Measurements from ENCODE around the gene EIF4E3. TPM values are rescaled to one million over a fixed set of nuclear protein-coding genes. Genes with fewer than 3 reads are reported as not detected.
A peak's percentile ranks its signal among the peaks of the same experiment; 100 is the strongest.

Gene EIF4E3
- total RNA-seq, 1 donor from 2014 or later, result 11.0 TPM

- no peak for DNase-seq
Measured at GRCh38 chr3:71689291-71689690, 35.9 kb downstream of the EIF4E3 start.

- DNase-seq, result no peak
Measured at GRCh38 chr3:71688121-71688520, 37.1 kb downstream of the EIF4E3 start.

- DNase-seq, result no peak
Measured at GRCh38 chr3:71685686-71686085, 39.5 kb downstream of the EIF4E3 start.

GRCh38 chr3:71684757-71685386 is 40.3 kb downstream of the EIF4E3 start:
- DNase-seq, result peak; percentile 64

DNA sequence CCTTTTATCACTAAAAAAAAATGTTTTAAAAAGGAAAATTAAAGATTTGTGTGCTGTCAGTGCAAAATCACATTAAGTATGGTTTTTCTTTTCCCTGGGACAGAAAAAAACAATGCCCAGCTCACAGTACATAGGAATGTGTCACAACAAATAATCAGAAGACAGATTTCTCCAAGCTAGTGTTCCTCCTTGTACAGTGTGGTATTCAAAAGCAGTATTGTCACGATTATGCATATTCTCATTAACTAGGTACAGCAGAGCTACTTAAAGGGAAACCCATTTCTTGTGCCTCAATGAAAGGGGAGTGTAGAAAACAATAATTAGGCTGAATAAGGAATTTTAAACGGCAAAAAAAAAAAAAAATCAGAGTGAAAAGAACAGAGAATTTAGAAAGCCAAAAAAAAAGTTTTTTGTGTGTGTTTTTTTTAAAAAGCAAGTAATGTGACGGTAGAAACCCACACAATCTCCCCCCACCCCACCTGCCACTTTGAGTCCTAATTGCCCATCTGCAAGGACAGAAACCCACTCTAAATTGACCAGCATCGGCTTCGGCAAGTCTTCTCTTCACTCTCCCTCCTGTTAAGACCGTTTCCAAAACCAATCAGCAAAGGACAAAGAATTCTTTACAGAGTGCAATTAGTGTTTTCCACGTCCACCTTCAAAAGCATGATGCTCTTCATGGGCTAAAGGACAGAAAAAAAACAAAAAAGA is 41.0 kb downstream of the EIF4E3 start:
- DNase-seq, result no peak

- peak; percentile 50 for DNase-seq
Measured at GRCh38 chr3:71681224-71681668, 44.0 kb downstream of the EIF4E3 start.

- DNase-seq, result no peak
Measured at GRCh38 chr3:71680603-71681002, 44.6 kb downstream of the EIF4E3 start.

DNA sequence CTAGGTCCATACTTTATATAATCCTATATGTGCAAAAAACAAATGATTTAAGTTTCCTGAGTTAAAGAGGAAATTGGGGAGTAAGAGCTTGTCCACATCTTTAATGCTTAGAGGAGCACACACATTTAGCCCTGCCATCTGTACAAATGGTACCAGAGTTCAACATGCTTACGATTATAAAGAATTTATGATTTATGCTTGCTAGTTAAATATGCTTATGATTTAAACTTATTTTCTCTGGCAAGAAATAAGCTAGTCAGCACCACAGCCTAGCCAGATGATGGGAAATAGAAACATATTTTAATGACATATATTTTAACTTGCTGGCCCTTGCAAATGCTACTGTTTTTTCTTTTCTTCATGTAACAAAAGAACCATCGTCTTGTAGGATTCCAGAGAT is 48.3 kb downstream of the EIF4E3 start:
- DNase-seq, result no peak

- DNase-seq, result no peak
Measured at GRCh38 chr3:71673486-71673885, 51.7 kb downstream of the EIF4E3 start.

- DNase-seq, result no peak
Measured at GRCh38 chr3:71672807-71673206, 52.4 kb downstream of the EIF4E3 start.

GRCh38 chr3:71672340-71672739 is 52.9 kb downstream of the EIF4E3 start:
- DNase-seq, result no peak

DNA sequence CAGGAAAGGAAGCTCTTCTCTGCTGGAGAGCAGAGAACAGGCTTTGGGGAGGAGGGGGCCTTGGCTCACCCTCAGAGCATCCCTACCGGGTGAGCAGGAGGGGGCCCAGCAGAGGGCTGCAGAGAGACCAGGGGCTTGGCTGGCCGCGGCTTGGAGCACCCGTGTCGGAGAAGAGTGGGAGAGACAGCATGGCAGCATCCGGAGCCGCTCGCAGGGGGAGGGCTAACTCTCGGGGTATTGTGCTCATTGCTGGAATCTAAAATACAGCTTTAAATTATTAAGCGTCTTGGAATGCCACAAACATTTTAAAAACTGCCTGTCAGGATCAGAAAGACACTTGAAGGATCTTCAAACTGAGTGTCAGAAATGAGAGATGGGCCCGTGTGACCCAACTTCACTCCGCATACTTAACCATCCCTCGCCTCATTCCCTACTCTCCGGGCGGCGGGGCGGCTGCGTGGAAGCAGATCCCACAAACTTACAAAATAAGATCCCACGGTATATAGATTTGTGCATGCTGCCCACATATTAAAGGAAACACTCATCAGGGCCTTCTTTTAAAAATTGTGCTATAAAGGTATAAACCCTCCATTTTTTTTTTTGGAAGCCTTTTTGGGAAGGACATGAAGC is 53.9 kb downstream of the EIF4E3 start:
- peak; percentile 35 for DNase-seq

GRCh38 chr3:71662568-71662967 is 62.6 kb downstream of the EIF4E3 start:
- no peak for DNase-seq

DNA sequence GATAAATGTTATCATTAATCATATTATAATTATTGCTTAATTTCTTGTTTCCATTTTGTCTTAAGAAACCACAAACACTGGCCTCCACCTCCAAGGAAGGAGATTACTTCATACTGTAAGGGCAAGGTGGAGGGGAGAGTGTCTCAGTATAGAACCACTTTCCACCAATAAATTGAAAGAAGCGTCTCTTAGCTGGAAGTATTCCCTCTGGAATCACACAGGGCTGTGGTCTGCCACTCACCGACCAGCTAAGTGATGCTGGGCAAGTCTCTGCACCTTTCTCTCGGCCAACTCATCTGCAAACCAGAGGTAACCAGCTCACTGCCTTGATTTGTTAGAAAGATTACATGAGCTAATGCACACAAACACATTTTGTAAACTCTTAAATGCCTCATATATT is 63.1 kb downstream of the EIF4E3 start:
- no peak for DNase-seq

- no peak for DNase-seq
Measured at GRCh38 chr3:71659864-71660591, 65.2 kb downstream of the EIF4E3 start.

DNA sequence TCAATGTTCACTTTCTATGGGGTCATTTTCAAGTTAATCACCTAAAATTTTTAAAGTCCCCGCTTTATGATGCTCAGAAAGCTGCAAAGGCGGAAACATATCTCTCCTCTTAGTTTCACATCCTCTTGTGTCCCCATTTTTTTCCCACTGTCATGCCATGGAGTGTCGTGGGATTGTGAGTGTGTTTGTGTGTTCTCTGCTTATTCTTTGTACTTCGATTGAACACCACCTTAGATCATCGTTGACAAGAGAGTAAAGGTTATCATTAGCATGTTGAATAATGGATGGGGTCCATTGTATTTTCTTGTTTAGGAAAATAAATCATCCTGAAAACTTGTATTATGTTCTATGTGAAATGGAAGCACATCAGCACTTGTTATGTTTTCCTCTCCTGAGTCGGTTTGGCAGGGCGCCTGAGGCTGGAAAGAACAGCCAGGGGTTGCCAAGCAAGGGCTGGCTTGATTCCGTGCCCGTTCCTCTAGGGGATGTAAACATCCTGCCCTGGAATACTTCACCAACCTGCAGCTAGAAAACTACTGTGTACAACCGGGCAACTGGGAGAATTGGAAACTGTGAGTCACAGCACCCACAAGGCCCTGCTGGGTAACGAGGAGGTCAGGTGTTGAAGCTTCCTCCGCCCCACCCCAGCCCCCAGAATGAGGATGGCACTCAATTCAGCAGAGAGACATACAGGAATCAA is 67.2 kb downstream of the EIF4E3 start:
- peak; percentile 50 for DNase-seq

GRCh38 chr3:71655061-71655460 is 70.1 kb downstream of the EIF4E3 start:
- DNase-seq, result no peak

DNA sequence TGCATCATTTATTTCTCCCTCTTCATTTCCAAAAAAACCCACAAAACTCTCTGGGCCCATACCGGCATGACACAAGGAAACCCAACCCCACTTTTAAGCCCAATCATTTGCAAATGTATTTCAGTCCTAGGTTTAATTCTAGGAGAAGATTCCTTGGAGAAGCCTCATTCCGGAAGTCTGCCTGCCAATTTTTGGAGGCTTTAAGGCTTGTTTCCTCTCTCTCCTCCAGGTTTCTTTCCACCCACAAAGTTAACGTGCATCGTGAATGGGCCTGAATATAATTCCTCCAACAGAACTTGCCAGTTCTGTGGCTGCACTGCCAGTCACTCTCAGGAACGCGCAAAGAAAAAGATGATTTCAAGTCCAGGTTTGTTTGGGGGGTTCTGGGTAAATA is 71.8 kb downstream of the EIF4E3 start:
- DNase-seq, result no peak

DNA sequence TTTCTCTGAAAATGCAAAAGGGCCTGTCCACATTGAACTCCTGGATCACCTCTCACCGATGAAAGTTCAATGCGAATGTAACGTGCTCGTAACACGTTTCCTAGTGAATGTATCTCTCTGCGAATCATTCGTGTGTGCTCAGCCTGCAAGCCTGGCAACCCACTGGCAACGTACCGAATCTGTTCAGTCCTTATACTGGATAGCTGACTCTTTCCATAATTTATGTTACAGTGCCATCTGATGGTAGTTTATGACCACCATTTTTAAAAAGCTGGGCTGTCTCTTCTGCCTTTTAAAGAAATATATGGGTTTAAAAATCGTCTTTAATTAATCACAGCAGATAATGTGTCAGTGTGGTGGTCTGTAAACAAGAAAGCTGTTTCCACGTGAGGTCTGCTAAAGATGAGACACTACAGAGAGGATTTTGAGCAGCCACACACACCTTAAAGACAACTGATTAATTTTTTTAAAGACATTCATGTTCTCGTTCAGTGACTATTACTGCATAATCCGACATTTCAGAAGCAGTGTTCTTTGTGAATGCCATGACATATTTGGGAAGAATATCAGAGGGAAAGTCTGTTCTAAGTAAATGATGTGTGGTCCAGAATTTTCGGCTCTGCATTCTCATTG is 72.3 kb downstream of the EIF4E3 start:
- peak; percentile 27 for DNase-seq

DNA sequence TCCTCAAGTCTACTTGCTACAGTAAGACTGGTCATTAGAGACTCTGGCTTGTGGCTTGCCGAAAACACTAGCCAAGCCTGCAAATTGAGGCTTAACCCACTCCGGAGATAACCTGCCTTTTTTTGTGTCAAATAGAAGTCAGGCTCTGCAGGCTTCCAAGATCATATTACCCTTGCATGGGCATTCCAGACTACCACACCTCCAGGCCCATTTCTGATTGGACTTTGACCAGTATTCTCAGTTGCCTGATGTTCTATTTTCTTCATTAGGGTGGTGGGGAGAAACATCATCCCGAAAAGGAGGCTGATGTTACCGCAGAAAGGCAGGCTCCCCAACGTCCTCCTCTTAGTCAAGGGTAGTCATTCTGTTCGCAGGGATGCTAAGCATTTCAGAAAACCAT is 73.6 kb downstream of the EIF4E3 start:
- DNase-seq, result no peak

- no peak for DNase-seq
Measured at GRCh38 chr3:71650372-71650771, 74.8 kb downstream of the EIF4E3 start.

DNA sequence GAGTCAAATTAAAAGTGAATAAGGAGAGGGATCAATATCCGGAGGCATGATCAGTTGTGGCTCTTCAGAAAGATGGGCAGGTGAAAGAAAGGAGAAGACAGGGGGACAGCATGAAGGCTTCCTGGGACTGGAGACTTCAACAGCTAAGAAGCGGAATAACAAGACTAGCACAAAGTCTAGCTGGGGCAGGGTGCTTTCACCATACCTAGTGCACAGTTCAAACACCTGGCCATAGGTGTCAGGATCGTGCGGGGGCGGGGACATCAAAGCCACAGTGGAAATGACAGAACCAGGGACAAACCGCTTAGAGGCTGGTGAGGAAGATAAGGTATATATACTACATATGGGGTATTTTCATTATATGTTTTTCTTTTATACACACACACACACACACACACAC is 75.4 kb downstream of the EIF4E3 start:
- DNase-seq, result no peak

Data from skin of body (tissue), 2 donors.